ENCODE measurements around the gene PLOD3.
"Not testable (repeated sequence)": the region's sequence is repeated elsewhere in the genome, so short reads cannot be mapped to it uniquely, and the experiment has no call there.

The PLOD3 gene

GRCh38 chr7:101217388-101218235 lies at the start of gene PLOD3, which contains the start of gene ZNHIT1:
PLOD3 (minus strand) TSS chr7:101217581; CDS start chr7:101217274, 307 bp downstream.
ZNHIT1 (plus strand) TSS chr7:101218165; CDS start chr7:101218196, 31 bp downstream.
- DNase-seq, result peak; percentile 97

GRCh38 chr7:101265622-101266516 lies 48.5 kb upstream of the PLOD3 start:
- DNase-seq, result no peak

DNA sequence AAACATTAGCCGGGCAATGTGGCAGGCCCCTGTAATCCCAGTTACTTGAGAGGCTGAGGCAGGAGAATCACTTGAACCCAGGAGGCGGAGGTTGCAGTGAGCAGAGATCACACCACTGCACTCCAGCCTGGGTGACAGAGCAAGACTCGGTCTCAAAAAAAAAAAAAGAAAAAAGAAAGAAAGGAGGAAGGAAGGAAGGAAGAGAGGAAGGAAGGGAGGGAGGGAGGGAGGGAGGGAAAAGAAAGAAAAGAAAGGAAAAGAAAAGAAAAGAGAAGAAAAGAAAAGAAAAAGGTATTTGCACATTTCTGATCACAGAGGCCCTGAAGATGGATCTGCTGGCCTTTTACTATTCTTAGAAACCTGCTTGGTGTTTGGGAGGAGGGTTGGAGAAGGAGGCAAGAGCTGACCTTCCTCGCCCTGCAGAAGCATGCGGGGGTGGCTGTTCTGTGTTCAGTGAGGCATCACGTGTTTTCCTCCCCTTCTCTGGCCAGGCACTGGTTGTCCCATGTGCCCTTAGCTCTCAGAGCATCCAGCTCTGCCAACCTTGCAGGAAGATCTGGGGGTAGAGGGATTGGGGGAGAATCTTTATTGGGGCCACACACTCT lies 46.8 kb upstream of the PLOD3 start:
- DNase-seq, result not testable (repeated sequence)

- no peak for DNase-seq
These were observed 40.9 kb upstream of the PLOD3 start for GRCh38 chr7:101258243-101258731.

DNA sequence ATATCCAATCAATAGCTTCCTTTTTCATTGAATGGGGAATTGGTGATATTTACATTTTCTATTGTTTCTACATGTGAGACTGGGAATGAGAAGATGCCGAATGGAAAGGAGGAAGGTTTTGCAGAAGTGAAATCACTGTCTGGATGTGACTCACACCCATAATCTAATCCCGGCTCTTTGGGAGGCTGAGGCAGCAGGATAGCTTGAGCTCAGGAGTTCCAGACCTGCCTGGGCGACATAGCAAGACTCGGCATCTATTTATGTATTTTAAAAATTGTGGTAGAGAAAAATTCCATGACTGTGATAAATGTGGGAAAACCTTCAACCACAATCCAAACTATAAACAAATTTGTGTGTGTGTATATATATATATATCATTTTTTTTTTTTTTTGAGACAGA lies 38.4 kb upstream of the PLOD3 start:
- DNase-seq, result no peak

DNA sequence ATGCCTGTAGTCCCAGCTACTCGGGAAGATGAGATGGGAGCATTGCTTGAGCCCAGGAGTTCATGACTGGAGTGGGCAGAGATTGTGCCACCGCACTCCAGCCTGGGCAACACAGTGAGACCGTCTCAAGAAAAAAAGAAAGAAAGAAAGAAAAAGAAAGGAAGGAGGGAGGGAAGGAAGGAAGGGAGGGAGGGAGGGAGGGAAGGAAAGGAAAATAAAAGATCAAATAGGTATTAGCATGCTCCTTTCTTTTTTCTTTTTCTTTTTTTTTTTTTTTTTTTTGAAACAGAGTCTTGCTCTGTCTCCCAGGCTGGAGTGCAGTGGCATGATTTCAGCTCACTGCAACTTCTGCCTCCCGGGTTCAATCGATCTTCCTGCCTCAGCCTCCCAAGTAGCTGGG lies 35.8 kb upstream of the PLOD3 start:
- DNase-seq, result not testable (repeated sequence)

DNA sequence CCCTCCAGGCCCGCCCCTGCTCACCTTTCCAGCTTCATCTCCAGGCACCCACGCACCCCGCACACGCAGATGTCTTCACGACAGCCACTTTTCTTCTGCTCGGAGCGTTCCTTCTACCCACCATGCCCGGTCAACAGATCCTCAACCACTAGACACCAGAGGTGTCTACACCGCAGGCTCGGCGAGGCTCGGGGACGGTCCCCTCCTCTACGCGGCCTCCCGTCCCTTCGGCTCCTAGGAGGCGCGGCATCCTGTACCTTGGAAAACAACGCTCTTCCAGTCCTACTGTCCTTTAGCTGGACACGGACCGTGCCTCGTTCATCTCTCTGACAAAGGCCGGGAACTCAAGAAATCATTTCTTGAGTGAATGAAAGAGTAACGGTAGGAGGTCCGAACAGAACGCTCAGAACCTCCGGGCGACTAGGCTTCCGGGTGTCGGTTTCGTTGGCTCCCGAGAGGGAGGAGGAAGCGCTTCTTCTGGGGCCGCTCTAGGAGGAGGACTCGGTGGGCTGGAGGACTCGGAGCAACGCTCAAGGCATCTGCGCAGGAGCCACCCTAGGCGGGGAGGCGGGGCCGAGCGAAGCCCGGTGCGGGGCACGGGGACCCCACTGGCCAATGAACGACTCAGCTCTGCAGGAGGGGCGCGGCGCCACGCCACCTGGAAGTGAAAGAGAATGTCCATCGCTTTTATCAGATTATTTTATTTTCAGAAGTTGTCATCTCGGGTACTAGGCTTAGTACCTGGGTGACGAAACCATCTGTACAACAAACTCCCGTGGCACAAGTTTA lies 34.7 kb upstream of the PLOD3 start:
- DNase-seq, result peak; percentile 95

DNA sequence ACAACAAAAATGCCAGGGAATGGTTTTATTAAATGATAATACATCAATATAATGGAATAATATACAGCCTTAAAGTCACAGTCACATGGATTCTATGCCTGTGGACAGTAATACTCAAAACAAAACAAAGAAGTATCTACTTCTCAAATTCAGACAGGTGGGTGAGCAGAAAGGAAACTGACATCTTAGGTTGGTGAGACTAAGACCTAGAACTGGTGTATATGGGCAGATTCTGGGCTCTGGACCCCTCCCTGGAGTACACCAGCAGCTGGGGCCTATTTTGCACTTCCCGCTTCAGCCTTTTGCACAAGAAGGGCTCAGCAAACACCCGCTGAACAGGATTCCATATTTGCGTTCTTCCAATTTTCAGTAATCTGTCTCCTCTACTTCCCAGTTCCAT lies 32.9 kb upstream of the PLOD3 start:
- no peak for DNase-seq

- DNase-seq, result no peak
These were observed 30.9 kb upstream of the PLOD3 start for GRCh38 chr7:101248276-101248675.

- DNase-seq, result no peak
These were observed 27.8 kb upstream of the PLOD3 start for GRCh38 chr7:101245147-101245668.

DNA sequence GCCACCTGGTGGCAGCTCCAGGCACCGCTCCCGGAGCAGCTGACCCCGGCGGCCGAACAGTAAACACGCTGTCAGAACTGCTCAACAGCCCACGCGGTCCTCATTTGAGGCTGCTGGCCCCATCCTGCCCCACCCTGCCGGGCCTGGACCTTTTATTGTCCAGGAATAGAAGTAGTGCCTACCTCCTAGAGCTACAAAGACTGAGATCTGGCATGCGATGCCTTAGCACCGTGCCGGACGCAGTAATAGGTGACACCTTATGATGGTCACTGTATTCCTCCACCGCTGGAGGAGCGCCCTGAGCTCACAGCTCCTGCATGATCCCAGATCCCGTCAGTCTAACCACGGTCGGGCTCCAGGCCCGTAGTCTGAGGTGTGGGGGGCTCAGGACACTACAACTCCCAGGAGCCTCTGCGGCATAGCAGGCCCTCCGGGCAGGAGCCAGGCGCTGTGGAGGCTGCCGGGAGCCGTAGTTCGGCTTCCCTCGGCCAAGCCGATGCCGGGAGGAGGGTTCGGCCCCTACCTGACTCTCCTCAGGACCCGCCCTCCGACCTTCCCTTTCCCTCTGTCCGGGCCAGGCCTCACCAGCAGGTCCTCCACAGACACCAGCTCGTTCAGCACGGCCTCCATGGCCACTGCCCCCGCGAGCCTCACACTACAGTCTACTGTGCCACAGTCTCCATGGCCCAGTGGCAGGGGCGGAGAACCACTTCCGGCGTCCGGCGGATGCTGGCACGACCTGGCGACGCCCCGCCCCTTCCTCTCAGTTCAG lies 27.2 kb upstream of the PLOD3 start, which contains the start of gene FIS1:
FIS1 (minus strand) TSS at position 707 of the 772 bp plus-strand sequence; CDS start at position 630, 77 bp downstream.
- DNase-seq, result peak; percentile 90

DNA sequence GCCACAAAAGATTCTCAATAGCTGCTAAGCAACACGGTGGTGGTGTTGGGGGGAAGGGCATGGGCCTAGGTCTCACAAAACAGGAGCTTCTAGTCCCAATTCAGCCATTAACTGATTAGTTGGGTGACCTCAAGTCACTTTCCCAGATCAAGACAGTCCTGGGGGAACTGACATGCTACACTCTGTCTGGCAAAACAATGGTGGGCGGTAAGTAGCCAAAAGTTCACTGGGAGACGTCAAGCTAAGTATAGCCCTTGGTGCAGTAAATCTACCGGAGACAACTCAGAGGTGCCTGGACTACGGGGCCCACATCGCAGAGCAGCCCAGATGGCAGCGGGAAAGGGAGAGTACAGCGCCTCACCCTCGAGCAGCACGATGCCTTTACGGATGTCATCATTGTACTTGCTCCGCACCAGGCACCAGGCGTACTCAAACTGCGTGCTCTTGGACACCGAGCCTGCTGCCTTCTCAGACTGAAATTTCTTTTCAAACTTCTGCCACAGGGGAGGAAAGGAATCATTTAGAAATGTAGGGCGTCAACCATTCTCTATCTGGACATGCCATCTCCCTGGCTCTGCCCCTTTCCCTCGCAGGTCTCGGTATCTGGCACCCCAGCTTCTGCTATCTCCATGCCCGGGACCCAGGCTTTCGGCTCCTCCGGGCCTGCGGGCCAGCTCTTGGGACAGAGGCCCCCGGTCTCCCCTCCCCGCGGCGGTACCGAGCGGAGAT lies 26.4 kb upstream of the PLOD3 start:
- no peak for DNase-seq

- no peak for DNase-seq
These were observed 24.3 kb upstream of the PLOD3 start for GRCh38 chr7:101241443-101242349.

GRCh38 chr7:101241015-101241363 lies 23.6 kb upstream of the PLOD3 start:
- DNase-seq, result no peak

DNA sequence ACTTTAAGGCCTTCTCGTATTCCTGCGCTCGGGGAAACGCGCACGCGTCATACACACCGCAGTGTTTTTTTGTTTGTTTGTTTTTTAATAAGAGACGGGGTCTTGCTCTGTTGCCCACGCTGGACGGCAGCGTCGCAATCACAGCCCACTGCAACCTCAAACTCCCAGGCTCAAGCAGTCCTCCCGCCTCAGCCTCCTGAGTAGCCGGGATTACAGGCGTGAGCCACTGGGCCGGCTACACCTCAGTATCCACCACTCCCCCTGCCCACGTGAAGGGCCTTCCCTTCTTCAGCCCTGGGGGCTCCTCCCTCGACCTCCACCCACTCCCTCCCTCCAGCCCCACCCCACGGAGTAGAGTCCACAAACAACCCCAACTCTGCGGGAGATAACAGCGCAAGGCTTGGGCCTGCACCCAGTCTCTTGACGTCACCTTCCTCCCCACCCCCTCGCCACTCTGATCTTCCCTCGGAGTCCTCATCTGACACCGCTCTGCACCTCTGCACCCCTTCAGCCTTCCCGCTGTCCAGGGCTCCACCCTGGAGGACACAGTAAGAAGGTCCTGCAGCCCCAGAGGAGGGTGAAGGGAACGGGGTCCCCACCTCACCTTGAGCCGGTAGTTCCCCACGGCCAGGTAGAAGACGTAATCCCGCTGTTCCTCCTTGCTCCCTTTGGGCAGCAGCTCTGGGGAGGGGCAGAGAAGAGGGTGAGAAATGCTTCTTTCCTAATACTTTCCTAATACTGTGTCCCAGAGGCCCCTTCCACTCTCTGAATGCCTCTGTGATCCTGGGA lies 23.0 kb upstream of the PLOD3 start:
- DNase-seq, result no peak

- no peak for DNase-seq
These were observed 22.5 kb upstream of the PLOD3 start for GRCh38 chr7:101239951-101240220.

GRCh38 chr7:101239191-101239950 lies 22.0 kb upstream of the PLOD3 start:
- DNase-seq, result no peak

Measured in NCI-H1105 (cell line).